Stimulated activated CD4-positive, alpha-beta T cell treated with anti-CD3 and anti-CD28 coated beads, Interleukin-15, amount 100 ng/mL, for 48 hours (primary cell): ENCODE measurements around the gene ITGB3.

ENCODE experiments used
- DNase-seq, 2 donors: peaks; one replicate each; pipeline ENCODE4 v3.0.0-alpha.2; 2020; ENCODE audit warnings: low read depth in 2 of 2

Gene ITGB3

GRCh38 chr17:47335101-47335936 is 81.7 kb downstream of the ITGB3 start:
- no peak for DNase-seq

GRCh38 chr17:47338026-47338425 is 84.4 kb downstream of the ITGB3 start:
- no peak for DNase-seq

- no peak for DNase-seq
These were observed 99.2 kb downstream of the ITGB3 start for GRCh38 chr17:47352848-47353247.

- no peak for DNase-seq
These were observed 105.0 kb downstream of the ITGB3 start for GRCh38 chr17:47358652-47359051.
